Chondrocyte (in vitro differentiated cells): Measurements from ENCODE around the gene MYCL. TPM values are rescaled to one million over a fixed set of nuclear protein-coding genes. Genes with fewer than 3 reads are reported as not detected.
A peak's percentile ranks its signal among the peaks of the same experiment; 100 is the strongest.
"Not testable (repeated sequence)": the region's sequence is repeated elsewhere in the genome, so short reads cannot be mapped to it uniquely, and the experiment has no call there.

Source experiments
- DNase-seq: peaks from one replicate; pipeline ENCODE4 v3.0.0; 2021; ENCODE audit warnings: mixed read lengths, low spot score
- H3K27ac Mint-ChIP-seq: one replicate; pipeline ENCODE4 v1.8.0; 2021; ENCODE audit warnings: mild to moderate bottlenecking, moderate library complexity, mixed read lengths; ENCODE audit not compliant: unreplicated experiment
- H3K27me3 Mint-ChIP-seq: 2 replicates; pipeline ENCODE4 v1.8.0; 2021; ENCODE audit warnings: low read depth, mixed read lengths
- H3K36me3 Mint-ChIP-seq: 2 replicates; pipeline ENCODE4 v1.8.0; 2021; ENCODE audit warnings: low read depth, mixed read lengths
- H3K4me1 Mint-ChIP-seq: 2 replicates; pipeline ENCODE4 v1.8.0; 2021; ENCODE audit warnings: low read depth, mild to moderate bottlenecking, mixed read lengths
- H3K4me3 Mint-ChIP-seq: one replicate; pipeline ENCODE4 v1.8.0; 2021; ENCODE audit warnings: mild to moderate bottlenecking, moderate library complexity, mixed read lengths; ENCODE audit not compliant: unreplicated experiment
- H3K9me3 Mint-ChIP-seq: 2 replicates; pipeline ENCODE4 v1.8.0; 2021; ENCODE audit warnings: low read depth, mixed read lengths
- total RNA-seq: library from RNA; stranded (reverse); gene quantifications from 3 replicates; pipeline ENCODE4 v1.2.1, GENCODE V29; 2021
- TF ChIP-seq, protein P1 (sequence below): fragments of 200-600 bp; sonication (generic); IDR thresholded peaks from 2 replicates; pipeline ENCODE4 v1.5.0; 2021; ENCODE audit warnings: antibody characterized with exemption, mild to moderate bottlenecking, moderate library complexity

The MYCL gene
- total RNA-seq, 1 donor from 2014 or later, result 0.47 TPM

DNA sequence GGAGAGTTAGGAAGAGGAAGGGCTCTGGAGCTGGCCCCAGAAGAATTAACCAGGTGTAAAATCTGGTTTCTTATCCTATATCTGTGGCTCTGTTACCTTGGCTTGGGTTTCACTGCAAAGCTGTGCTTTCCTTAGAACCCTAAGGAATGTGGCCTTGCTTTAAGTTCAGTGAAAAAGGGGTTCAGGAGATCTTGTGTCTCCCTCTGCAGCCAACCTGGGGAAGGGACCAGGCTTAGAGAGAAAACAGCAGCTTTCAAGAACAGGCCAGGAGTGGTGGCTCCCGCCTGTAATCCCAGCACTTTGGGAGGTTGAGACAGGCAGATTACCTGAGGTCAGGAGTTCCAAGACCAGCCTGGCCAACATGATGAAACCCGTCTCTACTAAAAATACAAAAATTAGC, 16.1 kb upstream of the MYCL start:
- Mint-ChIP-seq H3K4me1 (peaks cover 3% of the 10 kb centered on the region), H3K27me3 (peaks cover 18% of the 10 kb centered on the region), H3K27ac (no peak overlapping the region), H3K9me3 (no peaks in the 10 kb centered on the region), H3K36me3 (no peaks in the 10 kb centered on the region), H3K4me3 (no peak overlapping the region)
- TF ChIP-seq, protein P1, sequence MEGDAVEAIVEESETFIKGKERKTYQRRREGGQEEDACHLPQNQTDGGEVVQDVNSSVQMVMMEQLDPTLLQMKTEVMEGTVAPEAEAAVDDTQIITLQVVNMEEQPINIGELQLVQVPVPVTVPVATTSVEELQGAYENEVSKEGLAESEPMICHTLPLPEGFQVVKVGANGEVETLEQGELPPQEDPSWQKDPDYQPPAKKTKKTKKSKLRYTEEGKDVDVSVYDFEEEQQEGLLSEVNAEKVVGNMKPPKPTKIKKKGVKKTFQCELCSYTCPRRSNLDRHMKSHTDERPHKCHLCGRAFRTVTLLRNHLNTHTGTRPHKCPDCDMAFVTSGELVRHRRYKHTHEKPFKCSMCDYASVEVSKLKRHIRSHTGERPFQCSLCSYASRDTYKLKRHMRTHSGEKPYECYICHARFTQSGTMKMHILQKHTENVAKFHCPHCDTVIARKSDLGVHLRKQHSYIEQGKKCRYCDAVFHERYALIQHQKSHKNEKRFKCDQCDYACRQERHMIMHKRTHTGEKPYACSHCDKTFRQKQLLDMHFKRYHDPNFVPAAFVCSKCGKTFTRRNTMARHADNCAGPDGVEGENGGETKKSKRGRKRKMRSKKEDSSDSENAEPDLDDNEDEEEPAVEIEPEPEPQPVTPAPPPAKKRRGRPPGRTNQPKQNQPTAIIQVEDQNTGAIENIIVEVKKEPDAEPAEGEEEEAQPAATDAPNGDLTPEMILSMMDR, result no peak
- DNase-seq, result peak; percentile 7

DNA sequence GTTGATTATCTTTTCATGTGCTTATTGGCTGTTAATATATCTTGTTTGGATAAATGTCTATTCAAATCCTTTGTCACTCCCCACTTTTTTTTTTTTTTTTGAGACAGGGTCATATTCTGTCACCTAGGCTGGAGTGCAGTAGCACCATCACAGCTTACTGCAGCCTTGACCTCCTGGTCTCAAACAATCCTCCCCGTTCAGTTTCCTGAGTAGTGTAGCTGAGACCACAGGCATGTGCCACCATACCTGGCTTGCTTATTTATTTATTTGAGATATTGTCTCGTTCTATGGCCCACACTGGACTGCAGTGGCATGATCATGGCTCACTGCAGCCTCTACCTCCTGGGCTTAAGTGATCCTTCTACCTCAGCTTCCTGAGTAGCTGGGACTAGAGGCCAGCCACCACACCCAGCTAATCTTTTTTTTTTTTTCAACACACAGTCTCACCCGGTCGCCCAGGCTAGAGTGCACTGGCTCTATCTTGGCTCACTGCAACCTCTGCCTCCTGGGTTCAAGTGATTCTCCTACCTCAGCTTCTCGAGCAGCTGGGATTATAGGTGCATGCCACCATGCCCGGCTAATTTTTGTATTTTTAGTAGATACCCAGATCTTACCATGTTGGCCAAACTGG, 13.9 kb upstream of the MYCL start:
- Mint-ChIP-seq H3K27ac (no peak overlapping the region), H3K9me3 (no peaks in the 10 kb centered on the region), H3K36me3 (no peaks in the 10 kb centered on the region), H3K27me3 (peaks cover 9% of the 10 kb centered on the region), H3K4me1 (no peaks in the 10 kb centered on the region), H3K4me3 (no peak overlapping the region)
- DNase-seq, result no peak
- TF ChIP-seq, protein P1, result no peak

DNA sequence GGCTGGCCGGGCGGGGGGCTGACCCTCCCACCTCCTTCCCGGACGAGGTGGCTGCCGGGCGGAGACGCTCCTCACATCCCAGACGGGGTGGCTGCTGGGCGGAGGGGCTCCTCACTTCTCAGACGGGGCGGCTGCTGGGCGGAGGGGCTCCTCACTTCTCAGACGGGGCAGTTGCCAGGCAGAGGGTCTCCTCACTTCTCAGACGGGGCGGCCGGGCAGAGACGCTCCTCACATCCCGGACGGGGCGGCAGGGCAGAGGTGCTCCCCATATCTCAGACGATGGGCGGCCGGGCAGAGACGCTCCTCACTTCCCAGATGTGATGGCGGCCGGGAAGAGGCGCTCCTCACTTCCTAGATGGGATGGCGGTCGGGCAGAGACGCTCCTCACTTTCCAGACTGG, 11.4 kb upstream of the MYCL start:
- peaks cover 11% of the 10 kb centered on the region for H3K27me3 Mint-ChIP-seq
- not testable (repeated sequence) for H3K4me1 Mint-ChIP-seq, H3K4me3 Mint-ChIP-seq, H3K36me3 Mint-ChIP-seq, DNase-seq, H3K9me3 Mint-ChIP-seq, H3K27ac Mint-ChIP-seq

DNA sequence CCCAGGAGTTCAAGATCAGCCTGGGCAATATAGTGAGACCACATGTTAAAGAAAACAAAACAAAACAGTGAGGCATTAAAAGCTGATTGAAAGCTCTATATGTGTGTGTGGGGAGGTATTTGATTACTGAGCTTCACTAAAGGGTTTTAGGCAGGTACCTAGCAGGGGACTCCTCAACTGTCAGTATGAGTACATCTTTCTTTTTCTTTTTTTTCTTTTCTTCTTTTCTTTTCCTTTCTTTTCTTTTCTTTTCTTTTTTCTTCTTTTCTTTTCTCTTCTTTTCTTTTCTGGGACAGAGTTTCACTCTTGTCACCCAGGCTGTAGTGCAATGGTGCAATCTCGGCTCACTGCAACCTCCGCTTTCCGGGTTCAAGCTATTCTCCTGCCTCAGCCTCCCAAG, 8.5 kb upstream of the MYCL start:
- H3K4me3 Mint-ChIP-seq, result no peak overlapping the region
- H3K4me1 Mint-ChIP-seq, result no peaks in the 10 kb centered on the region
- peaks cover 12% of the 10 kb centered on the region for H3K27me3 Mint-ChIP-seq
- no peak overlapping the region for H3K27ac Mint-ChIP-seq
- no peak for DNase-seq
- H3K9me3 Mint-ChIP-seq, result peaks cover 6% of the 10 kb centered on the region
- peaks cover 3% of the 10 kb centered on the region for H3K36me3 Mint-ChIP-seq
- TF ChIP-seq, protein P1, result no peak

DNA sequence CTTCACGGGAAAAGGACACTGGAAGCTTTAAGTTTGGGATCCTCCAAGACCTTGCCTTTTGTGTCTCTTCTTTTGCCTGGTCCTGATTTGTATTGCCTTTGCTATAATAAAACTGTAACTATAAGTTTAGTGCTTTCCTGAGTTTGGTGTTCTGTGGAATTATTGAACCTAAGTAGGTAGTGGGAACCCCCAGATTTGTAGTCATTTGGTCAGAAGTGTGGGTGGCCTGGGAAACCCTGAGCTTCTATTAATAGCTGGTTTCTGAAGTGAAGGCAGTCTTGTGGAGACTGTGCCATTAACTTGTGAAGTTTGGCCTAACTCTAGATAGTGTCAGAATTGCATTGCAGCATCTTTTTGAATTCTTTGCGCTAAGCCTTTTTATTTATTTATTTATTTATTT, 6.8 kb upstream of the MYCL start:
- Mint-ChIP-seq H3K4me3 (no peak overlapping the region), H3K27ac (no peak overlapping the region)
- TF ChIP-seq, protein P1, result no peak

More for the DNA sequence above, 6.8 kb upstream of the MYCL start:
- DNase-seq, result no peak
- peaks cover 3% of the 10 kb centered on the region for H3K36me3 Mint-ChIP-seq
- H3K4me1 Mint-ChIP-seq, result no peaks in the 10 kb centered on the region
- peaks cover 6% of the 10 kb centered on the region for H3K9me3 Mint-ChIP-seq
- peaks cover 21% of the 10 kb centered on the region for H3K27me3 Mint-ChIP-seq
